Measurements from ENCODE around the gene TM4SF18.

TM4SF18 gene

GRCh38 chr3:149332771-149333170, 665 bp downstream of the TM4SF18 start:
- TF ChIP-seq SNAI2 (CRISPR knock-in tag; IDR thresholded peaks at IDR 0.05) (no peak), GLIS3 (CRISPR knock-in tag; IDR thresholded peaks at IDR 0.05) (no peak), ISL1 (CRISPR knock-in tag; IDR thresholded peaks at IDR 0.05) (0 out of 2 replicates have a peak, but pooled peaks have one; percentile 3), CSDC2 (CRISPR knock-in tag; IDR thresholded peaks at IDR 0.05) (no peak), CREB5 (CRISPR knock-in tag; IDR thresholded peaks at IDR 0.05; ENCODE audit: low read depth) (no peak)
- peak; percentile 13 for ATAC-seq

- 0 out of 3 replicates have a peak, but pooled peaks have one; percentile 8 for ATAC-seq
- no peak for TF ChIP-seq CSRNP3 (CRISPR knock-in tag; IDR thresholded peaks at IDR 0.05)
- TF ChIP-seq ZNF70 (CRISPR knock-in tag; IDR thresholded peaks at IDR 0.05), result no peak
- TF ChIP-seq ISL1 (CRISPR knock-in tag; IDR thresholded peaks at IDR 0.05), result peak; percentile 35; the same call in 1 of the 2 replicates
Measured at GRCh38 chr3:149332227-149332765, 1.1 kb downstream of the TM4SF18 start.

DNA sequence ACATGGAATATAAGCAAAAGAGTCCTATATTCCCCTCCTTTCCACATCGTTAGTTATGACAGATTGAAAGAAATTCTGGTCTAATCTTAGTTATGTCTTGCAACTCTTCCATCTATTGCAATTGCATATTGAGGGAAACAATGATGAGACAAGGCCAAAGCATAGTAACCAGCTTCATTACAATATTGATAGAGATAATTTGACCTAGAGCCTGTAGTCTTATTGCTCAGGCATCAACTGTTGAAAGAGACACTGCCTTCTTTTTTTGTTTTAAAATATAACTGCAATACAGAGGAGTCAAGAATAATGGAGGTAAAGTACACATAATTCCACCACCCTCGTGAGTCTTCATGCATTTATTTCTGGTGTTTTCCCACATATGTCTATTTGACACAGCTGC, 2.0 kb downstream of the TM4SF18 start:
- TF ChIP-seq OSR1 (CRISPR knock-in tag; IDR thresholded peaks at IDR 0.05) (no peak), CREB5 (CRISPR knock-in tag; IDR thresholded peaks at IDR 0.05; ENCODE audit: low read depth) (no peak), ZC3H10 (CRISPR knock-in tag; IDR thresholded peaks at IDR 0.05) (no peak)
- ATAC-seq, result no peak

DNA sequence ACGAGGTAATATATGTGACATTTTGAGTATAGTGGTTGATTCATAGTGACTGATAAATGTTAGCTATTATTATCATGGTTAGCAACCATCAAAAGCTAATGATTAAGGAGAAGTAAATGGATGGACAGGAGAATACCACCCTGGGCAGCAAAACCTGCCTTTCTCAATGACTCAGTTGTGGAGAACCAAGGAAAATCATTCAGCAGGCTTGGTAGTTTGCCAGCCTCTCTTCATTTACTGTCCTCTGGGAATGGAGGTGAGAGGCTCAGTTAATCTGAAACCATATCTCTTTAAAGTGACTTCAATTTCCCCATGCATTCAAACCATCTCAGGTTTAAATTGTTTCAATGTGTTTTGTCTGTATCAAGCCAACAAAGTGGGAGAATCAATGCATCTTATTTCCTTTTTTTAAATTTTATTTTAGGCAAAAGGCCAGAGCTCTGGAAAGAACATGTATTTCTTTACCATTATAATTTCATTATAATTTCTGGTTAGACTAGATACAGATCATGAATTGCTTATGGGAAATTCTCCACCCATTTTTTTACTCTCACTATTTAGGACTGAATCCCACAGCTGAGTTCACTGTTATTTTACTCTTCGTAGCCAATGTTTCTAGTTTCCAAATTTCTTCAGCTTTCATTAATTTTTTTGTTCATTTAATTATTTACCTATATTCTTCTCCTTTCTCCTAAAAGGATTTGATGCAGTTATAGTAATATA, 2.7 kb downstream of the TM4SF18 start:
- ATAC-seq, result peak; percentile 68
- no peak for TF ChIP-seq CSRNP3 (CRISPR knock-in tag; IDR thresholded peaks at IDR 0.05)
- TF ChIP-seq ISL1 (CRISPR knock-in tag; IDR thresholded peaks at IDR 0.05), result peak; percentile 40; the same call in 1 of the 2 replicates

GRCh38 chr3:149327156-149327555, 6.3 kb downstream of the TM4SF18 start:
- ATAC-seq, result no peak
- no peak for TF ChIP-seq BACH2 (CRISPR knock-in tag; IDR thresholded peaks at IDR 0.05; ENCODE audit: borderline replicate concordance)
- TF ChIP-seq POU6F1 (CRISPR knock-in tag; IDR thresholded peaks at IDR 0.05; ENCODE audit: borderline replicate concordance, low read depth), result no peak
- no peak for TF ChIP-seq PATZ1 (CRISPR knock-in tag; IDR thresholded peaks at IDR 0.05; ENCODE audit: borderline replicate concordance)
- TF ChIP-seq ZFP30 (CRISPR knock-in tag; IDR thresholded peaks at IDR 0.05), result no peak
- TF ChIP-seq SNAI2 (CRISPR knock-in tag; IDR thresholded peaks at IDR 0.05), result no peak
- no peak for TF ChIP-seq ZNF8 (CRISPR knock-in tag; IDR thresholded peaks at IDR 0.05)
- TF ChIP-seq PPARA (CRISPR knock-in tag; IDR thresholded peaks at IDR 0.05; ENCODE audit: borderline replicate concordance), result no peak
- no peak for TF ChIP-seq OSR1 (CRISPR knock-in tag; IDR thresholded peaks at IDR 0.05)
- no peak for TF ChIP-seq TOX (CRISPR knock-in tag; IDR thresholded peaks at IDR 0.05; ENCODE audit: borderline replicate concordance)
- no peak for TF ChIP-seq CREB5 (CRISPR knock-in tag; IDR thresholded peaks at IDR 0.05; ENCODE audit: low read depth)
- TF ChIP-seq ESRRG (CRISPR knock-in tag; IDR thresholded peaks at IDR 0.05), result no peak
- no peak for TF ChIP-seq RARB (CRISPR knock-in tag; IDR thresholded peaks at IDR 0.05)
- no peak for TF ChIP-seq ISL1 (CRISPR knock-in tag; IDR thresholded peaks at IDR 0.05)
- TF ChIP-seq, protein P1, sequence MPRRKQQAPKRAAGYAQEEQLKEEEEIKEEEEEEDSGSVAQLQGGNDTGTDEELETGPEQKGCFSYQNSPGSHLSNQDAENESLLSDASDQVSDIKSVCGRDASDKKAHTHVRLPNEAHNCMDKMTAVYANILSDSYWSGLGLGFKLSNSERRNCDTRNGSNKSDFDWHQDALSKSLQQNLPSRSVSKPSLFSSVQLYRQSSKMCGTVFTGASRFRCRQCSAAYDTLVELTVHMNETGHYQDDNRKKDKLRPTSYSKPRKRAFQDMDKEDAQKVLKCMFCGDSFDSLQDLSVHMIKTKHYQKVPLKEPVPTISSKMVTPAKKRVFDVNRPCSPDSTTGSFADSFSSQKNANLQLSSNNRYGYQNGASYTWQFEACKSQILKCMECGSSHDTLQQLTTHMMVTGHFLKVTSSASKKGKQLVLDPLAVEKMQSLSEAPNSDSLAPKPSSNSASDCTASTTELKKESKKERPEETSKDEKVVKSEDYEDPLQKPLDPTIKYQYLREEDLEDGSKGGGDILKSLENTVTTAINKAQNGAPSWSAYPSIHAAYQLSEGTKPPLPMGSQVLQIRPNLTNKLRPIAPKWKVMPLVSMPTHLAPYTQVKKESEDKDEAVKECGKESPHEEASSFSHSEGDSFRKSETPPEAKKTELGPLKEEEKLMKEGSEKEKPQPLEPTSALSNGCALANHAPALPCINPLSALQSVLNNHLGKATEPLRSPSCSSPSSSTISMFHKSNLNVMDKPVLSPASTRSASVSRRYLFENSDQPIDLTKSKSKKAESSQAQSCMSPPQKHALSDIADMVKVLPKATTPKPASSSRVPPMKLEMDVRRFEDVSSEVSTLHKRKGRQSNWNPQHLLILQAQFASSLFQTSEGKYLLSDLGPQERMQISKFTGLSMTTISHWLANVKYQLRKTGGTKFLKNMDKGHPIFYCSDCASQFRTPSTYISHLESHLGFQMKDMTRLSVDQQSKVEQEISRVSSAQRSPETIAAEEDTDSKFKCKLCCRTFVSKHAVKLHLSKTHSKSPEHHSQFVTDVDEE (CRISPR knock-in tag; IDR thresholded peaks at IDR 0.05), result no peak
